ENCODE measurements around the gene TNFSF13B. TPM values are rescaled to one million over a fixed set of nuclear protein-coding genes. Genes with fewer than 3 reads are reported as not detected.

Gene TNFSF13B
- total RNA-seq, 1 experiment from 2014 or later, result 9.2 TPM

DNA sequence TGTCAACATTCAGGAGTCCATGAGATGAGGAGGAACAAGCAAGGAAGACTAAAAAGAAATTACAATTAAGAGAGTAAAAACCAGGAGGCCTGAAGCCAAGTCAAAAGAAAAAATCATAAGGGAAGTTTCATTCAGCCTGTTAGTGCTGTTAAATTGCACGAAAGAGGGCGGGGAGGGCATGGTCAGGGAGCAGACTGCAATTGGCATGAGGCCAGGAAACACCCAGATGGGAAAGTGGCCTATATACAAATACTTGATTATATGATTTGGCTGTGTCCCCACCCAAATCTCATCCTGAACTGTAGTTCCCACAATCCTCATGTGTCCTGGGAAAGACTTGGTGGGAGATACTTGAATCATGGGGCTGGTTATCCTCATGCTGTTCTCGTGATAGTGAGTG, 43.9 kb downstream of the TNFSF13B start:
- ChIA-PET CTCF (no interaction called here), POLR2A (ENCODE audit: low non-redundant PET) (no interaction called here)
- Histone ChIP-seq H3K4me1 (ENCODE audit: insufficient read depth, low read length, poor library complexity, severe bottlenecking) (no peaks in the 10 kb centered on the region), H3K4me3 (ENCODE audit: low read depth, low read length, poor library complexity, severe bottlenecking) (no peak overlapping the region), H3K36me3 (ENCODE audit: insufficient read depth, low read length, poor library complexity, severe bottlenecking) (no peaks in the 10 kb centered on the region), H3K9me3 (ENCODE audit: low read depth, low read length, poor library complexity, severe bottlenecking) (peaks cover 6% of the 10 kb centered on the region), H3K27ac (ENCODE audit: low read depth, low read length, poor library complexity, severe bottlenecking) (no peak overlapping the region), H3K27me3 (replicated peaks; ENCODE audit: insufficient read depth, low read depth, low read length, poor library complexity) (no peaks in the 10 kb centered on the region)
- no TSS peak for BruUV-seq (replicated peaks)
- intact Hi-C loops (cut with micrococcal nuclease; ENCODE audit: unreplicated experiment), result no loop called here
- TF ChIP-seq EZH2 (IDR thresholded peaks at IDR 0.05; ENCODE audit: borderline replicate concordance, low read depth, low read length, poor library complexity, severe bottlenecking), result no peak
- TF ChIP-seq, protein P1, sequence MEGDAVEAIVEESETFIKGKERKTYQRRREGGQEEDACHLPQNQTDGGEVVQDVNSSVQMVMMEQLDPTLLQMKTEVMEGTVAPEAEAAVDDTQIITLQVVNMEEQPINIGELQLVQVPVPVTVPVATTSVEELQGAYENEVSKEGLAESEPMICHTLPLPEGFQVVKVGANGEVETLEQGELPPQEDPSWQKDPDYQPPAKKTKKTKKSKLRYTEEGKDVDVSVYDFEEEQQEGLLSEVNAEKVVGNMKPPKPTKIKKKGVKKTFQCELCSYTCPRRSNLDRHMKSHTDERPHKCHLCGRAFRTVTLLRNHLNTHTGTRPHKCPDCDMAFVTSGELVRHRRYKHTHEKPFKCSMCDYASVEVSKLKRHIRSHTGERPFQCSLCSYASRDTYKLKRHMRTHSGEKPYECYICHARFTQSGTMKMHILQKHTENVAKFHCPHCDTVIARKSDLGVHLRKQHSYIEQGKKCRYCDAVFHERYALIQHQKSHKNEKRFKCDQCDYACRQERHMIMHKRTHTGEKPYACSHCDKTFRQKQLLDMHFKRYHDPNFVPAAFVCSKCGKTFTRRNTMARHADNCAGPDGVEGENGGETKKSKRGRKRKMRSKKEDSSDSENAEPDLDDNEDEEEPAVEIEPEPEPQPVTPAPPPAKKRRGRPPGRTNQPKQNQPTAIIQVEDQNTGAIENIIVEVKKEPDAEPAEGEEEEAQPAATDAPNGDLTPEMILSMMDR (conservative IDR thresholded peaks at IDR 0.05; ENCODE audit: low read depth, low read length), result no peak
- no peak for DNase-seq (ENCODE audit: low spot score)

DNA sequence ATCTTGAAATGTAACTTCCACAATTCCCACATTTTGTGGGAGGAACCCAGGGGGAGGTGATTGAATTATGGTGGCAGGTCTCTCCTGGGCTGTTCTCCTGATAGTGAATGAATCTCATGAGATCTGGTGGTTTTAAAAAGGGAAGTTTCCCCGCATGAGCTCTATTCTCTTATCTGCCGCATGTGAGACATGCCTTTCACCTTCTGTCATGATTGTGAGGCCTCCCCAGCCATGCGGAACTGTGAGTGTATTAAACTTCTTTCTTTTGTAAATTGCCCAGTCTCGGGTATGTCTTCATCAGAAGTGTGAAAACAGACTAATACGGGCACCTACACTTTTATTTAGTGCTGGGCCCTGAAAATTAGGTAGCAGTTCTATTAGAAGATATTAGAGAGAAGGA, 45.8 kb downstream of the TNFSF13B start:
- H3K4me3 ChIP-seq (ENCODE audit: low read depth, low read length, poor library complexity, severe bottlenecking), result no peak overlapping the region
- H3K9me3 ChIP-seq (ENCODE audit: low read depth, low read length, poor library complexity, severe bottlenecking), result peaks cover 6% of the 10 kb centered on the region
- H3K27ac ChIP-seq (ENCODE audit: low read depth, low read length, poor library complexity, severe bottlenecking), result no peak overlapping the region
- TF ChIP-seq EZH2 (IDR thresholded peaks at IDR 0.05; ENCODE audit: borderline replicate concordance, low read depth, low read length, poor library complexity, severe bottlenecking), result no peak
- TF ChIP-seq, protein P1 (conservative IDR thresholded peaks at IDR 0.05; ENCODE audit: low read depth, low read length), result no peak
- no peaks in the 10 kb centered on the region for H3K4me1 ChIP-seq (ENCODE audit: insufficient read depth, low read length, poor library complexity, severe bottlenecking)
- ChIA-PET CTCF (no interaction called here), POLR2A (ENCODE audit: low non-redundant PET) (no interaction called here)
- H3K36me3 ChIP-seq (ENCODE audit: insufficient read depth, low read length, poor library complexity, severe bottlenecking), result no peaks in the 10 kb centered on the region
- intact Hi-C loops (cut with micrococcal nuclease; ENCODE audit: unreplicated experiment), result no loop called here
- no peaks in the 10 kb centered on the region for H3K27me3 ChIP-seq (replicated peaks; ENCODE audit: insufficient read depth, low read depth, low read length, poor library complexity)
- no TSS peak for BruUV-seq (replicated peaks)
- DNase-seq (ENCODE audit: low spot score), result no peak

DNA sequence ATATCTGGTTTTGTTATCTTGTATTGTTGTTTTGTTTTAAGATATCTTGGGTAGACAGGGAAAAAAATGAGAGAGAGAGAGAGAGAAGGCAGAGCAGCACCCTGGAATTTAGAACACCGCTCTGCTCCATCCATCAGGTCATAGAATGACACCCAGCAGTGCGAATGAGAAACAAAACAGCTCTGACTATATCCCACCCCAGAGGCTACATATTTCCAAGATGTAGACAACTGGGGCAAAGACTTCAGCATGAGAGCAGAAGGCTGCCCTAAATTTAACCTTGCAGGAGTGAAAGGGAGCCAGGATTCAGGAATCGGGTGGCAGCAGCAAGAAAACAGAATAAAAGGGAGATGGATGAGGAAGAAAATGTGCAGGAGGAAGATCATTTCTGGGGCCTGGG, 46.5 kb downstream of the TNFSF13B start:
- intact Hi-C loops (cut with micrococcal nuclease; ENCODE audit: unreplicated experiment), result no loop called here
- TF ChIP-seq, protein P1 (conservative IDR thresholded peaks at IDR 0.05; ENCODE audit: low read depth, low read length), result no peak
- no peak for TF ChIP-seq EZH2 (IDR thresholded peaks at IDR 0.05; ENCODE audit: borderline replicate concordance, low read depth, low read length, poor library complexity, severe bottlenecking)
- no peak for DNase-seq (ENCODE audit: low spot score)

More for the DNA sequence above, 46.5 kb downstream of the TNFSF13B start:
- ChIA-PET CTCF (no interaction called here), POLR2A (ENCODE audit: low non-redundant PET) (no interaction called here)
- no peak overlapping the region for H3K4me3 ChIP-seq (ENCODE audit: low read depth, low read length, poor library complexity, severe bottlenecking)
- H3K36me3 ChIP-seq (ENCODE audit: insufficient read depth, low read length, poor library complexity, severe bottlenecking), result no peaks in the 10 kb centered on the region
- H3K27ac ChIP-seq (ENCODE audit: low read depth, low read length, poor library complexity, severe bottlenecking), result no peak overlapping the region
- H3K27me3 ChIP-seq (replicated peaks; ENCODE audit: insufficient read depth, low read depth, low read length, poor library complexity), result no peaks in the 10 kb centered on the region
- no TSS peak for BruUV-seq (replicated peaks)
- no peaks in the 10 kb centered on the region for H3K4me1 ChIP-seq (ENCODE audit: insufficient read depth, low read length, poor library complexity, severe bottlenecking)
- H3K9me3 ChIP-seq (ENCODE audit: low read depth, low read length, poor library complexity, severe bottlenecking), result peaks cover 6% of the 10 kb centered on the region
